GM23338 (cell line): ENCODE data around the gene KIAA1328. TPM values are rescaled to one million over a fixed set of nuclear protein-coding genes. Genes with fewer than 3 reads are reported as not detected.

ENCODE experiments used
- ATAC-seq: fragments of 200-7000 bp; cut with Tn5 transposase; 3 replicates; pipeline ENCODE4 v1.9.1; 2020
- DNase-seq: peaks from one replicate; pipeline ENCODE4 v3.0.0-alpha.2; 2015; ENCODE audit warnings: low spot score
- H2AFZ ChIP-seq: fragments of 200-600 bp; sonication (generic); 2 replicates; pipeline ENCODE4 v1.8.0; 2016; ENCODE audit warnings: antibody characterized with exemption, mild to moderate bottlenecking, moderate library complexity
- H3F3A ChIP-seq: fragments of 200-600 bp; sonication (generic); replicated peaks from 2 replicates; pipeline ENCODE4 v1.8.0; 2017; ENCODE audit warnings: antibody characterized with exemption, mixed run types, low read depth
- H3K27ac ChIP-seq: fragments of 200-600 bp; sonication (generic); 2 replicates; pipeline ENCODE4 v1.6.1; 2016; ENCODE audit warnings: low read depth
- H3K27me3 ChIP-seq: fragments of 200-600 bp; sonication (generic); 2 replicates; pipeline ENCODE4 v1.8.0; 2016; ENCODE audit warnings: mild to moderate bottlenecking, mixed run types, moderate library complexity; ENCODE audit not compliant: insufficient read depth
- H3K36me3 ChIP-seq: fragments of 200-600 bp; sonication (generic); 2 replicates; pipeline ENCODE4 v1.8.0; 2016; ENCODE audit warnings: mild to moderate bottlenecking; ENCODE audit not compliant: insufficient read depth
- H3K4me1 ChIP-seq: fragments of 200-600 bp; sonication (generic); 2 replicates; pipeline ENCODE4 v1.8.0; 2016; ENCODE audit warnings: mild to moderate bottlenecking, moderate library complexity; ENCODE audit not compliant: insufficient read depth
- H3K4me2 ChIP-seq: fragments of 200-600 bp; sonication (generic); 2 replicates; pipeline ENCODE4 v1.7.1; 2017; ENCODE audit warnings: mixed run types
- H3K4me3 ChIP-seq: fragments of 200-600 bp; sonication (generic); 2 replicates; pipeline ENCODE4 v1.6.1; 2016; ENCODE audit warnings: mixed run types
- H3K79me2 ChIP-seq: fragments of 200-600 bp; sonication (generic); replicated peaks from 2 replicates; pipeline ENCODE4 v1.8.0; 2017; ENCODE audit warnings: mild to moderate bottlenecking; ENCODE audit not compliant: insufficient read depth
- H3K9me2 ChIP-seq: fragments of 200-600 bp; sonication (generic); 2 replicates; pipeline ENCODE4 v1.8.0; 2017; ENCODE audit not compliant: insufficient read depth
- H4K20me1 ChIP-seq: fragments of 200-600 bp; sonication (generic); replicated peaks from 2 replicates; pipeline ENCODE4 v1.8.0; 2017; ENCODE audit warnings: mild to moderate bottlenecking; ENCODE audit not compliant: insufficient read depth
- H3K27ac Mint-ChIP-seq: 2 replicates; pipeline ENCODE4 v1.8.0; 2020; ENCODE audit warnings: inconsistent platforms, mild to moderate bottlenecking, moderate library complexity, mixed read lengths
- H3K27me3 Mint-ChIP-seq: 3 replicates; pipeline ENCODE4 v1.8.0; 2022; ENCODE audit warnings: low read depth, mild to moderate bottlenecking, moderate library complexity, mixed read lengths, inconsistent platforms; ENCODE audit not compliant: insufficient read depth, poor library complexity
- H3K36me3 Mint-ChIP-seq: 3 replicates; pipeline ENCODE4 v1.8.0; 2021; ENCODE audit warnings: low read depth, mild to moderate bottlenecking, inconsistent platforms, moderate library complexity, mixed read lengths
- H3K4me1 Mint-ChIP-seq: 3 replicates; pipeline ENCODE4 v1.8.0; 2020; ENCODE audit warnings: mild to moderate bottlenecking, inconsistent platforms, mixed read lengths
- H3K4me3 Mint-ChIP-seq: 3 replicates; pipeline ENCODE4 v1.8.0; 2021; ENCODE audit warnings: moderate library complexity, mild to moderate bottlenecking, inconsistent platforms, mixed read lengths
- H3K9me3 Mint-ChIP-seq: 3 replicates; pipeline ENCODE4 v1.8.0; 2020; ENCODE audit warnings: moderate library complexity, mild to moderate bottlenecking, inconsistent platforms, mixed read lengths
- EZH2 ChIP-seq: fragments of 200-600 bp; sonication (generic); IDR thresholded peaks from one replicate; pipeline ENCODE4 v1.8.0; 2017; ENCODE audit warnings: antibody characterized with exemption, mild to moderate bottlenecking, low read depth; ENCODE audit not compliant: unreplicated experiment
- EZH2phosphoT487 ChIP-seq: fragments of 200-600 bp; sonication (generic); IDR thresholded peaks from one replicate; pipeline ENCODE4 v1.8.1; 2018; ENCODE audit warnings: antibody characterized with exemption; ENCODE audit not compliant: unreplicated experiment
- JUNB ChIP-seq: IDR thresholded peaks from one replicate; pipeline ENCODE4 v1.6.1; 2016; ENCODE audit warnings: antibody characterized with exemption; ENCODE audit not compliant: unreplicated experiment
- NANOG ChIP-seq: IDR thresholded peaks from 2 replicates; pipeline ENCODE4 v1.6.1; 2016; ENCODE audit warnings: antibody characterized with exemption, borderline replicate concordance
- POLR2AphosphoS5 ChIP-seq: IDR thresholded peaks from 2 replicates; pipeline ENCODE4 v1.6.1; 2016; ENCODE audit warnings: antibody characterized with exemption, low read depth
- ZNF114 ChIP-seq: fragments of 250-450 bp; sonication (Bioruptor Pico); IDR thresholded peaks from 2 replicates; pipeline ENCODE4 v1.5.0; 2020; ENCODE audit warnings: mild to moderate bottlenecking, moderate library complexity
- ZNF331 ChIP-seq: fragments of 250-450 bp; sonication (Bioruptor Pico); IDR thresholded peaks from 2 replicates; pipeline ENCODE4 v1.5.0; 2020; ENCODE audit warnings: low read depth, mild to moderate bottlenecking, moderate library complexity
- polyA plus RNA-seq: library from polyadenylated mRNA; unstranded; fragments of >200 nt; fragmentation: Nextera tagmentation; extraction: Ambion mirVana; gene quantifications from 2 replicates; pipeline ENCODE4 v1.2.1, GENCODE V29; 2016
- total RNA-seq: library from RNA; depleted of rRNA; stranded (reverse); fragments of >200 nt; shearing (Covaris generic); gene quantifications from 2 replicates; pipeline ENCODE4 v1.2.3, GENCODE V29; 2014
- TF ChIP-seq, protein P1 (sequence below), 2 experiments: fragments of 200-600 bp in 1 of 2; sonication (generic) in 1 of 2; conservative IDR thresholded peaks; 2 replicates each; pipeline versions ENCODE4 v1.5.1 to v1.6.1; 2016 to 2017; ENCODE audit warnings: antibody characterized with exemption in 2 of 2, low read depth in 2 of 2, mild to moderate bottlenecking in 2 of 2, moderate library complexity in 1 of 2
- TF ChIP-seq, protein P2 (sequence below): fragments of 250-450 bp; sonication (Bioruptor Pico); IDR thresholded peaks from 2 replicates; pipeline ENCODE4 v1.5.0; 2020; ENCODE audit warnings: mild to moderate bottlenecking, moderate library complexity

KIAA1328 gene
- total and polyA plus RNA-seq, 2 experiments from 2014 or later: 5.2 to 8.4 TPM

GRCh38 chr18:36953047-36953446 is 124.1 kb downstream of the KIAA1328 start:
- Histone ChIP-seq H4K20me1 (no peaks in the 10 kb centered on the region), H3K27ac (no peak overlapping the region), H3K79me2 (no peaks in the 10 kb centered on the region), H3K27me3 (no peaks in the 10 kb centered on the region), H3K4me2 (no peak overlapping the region), H3K4me1 (peaks cover 21% of the 10 kb centered on the region), H3K4me3 (no peak overlapping the region), H3K36me3 (no peaks in the 10 kb centered on the region), H3F3A (no peaks in the 10 kb centered on the region), H2AFZ (no peak overlapping the region), H3K9me2 (no peaks in the 10 kb centered on the region)
- Mint-ChIP-seq H3K27me3 (peaks cover 5% of the 10 kb centered on the region), H3K4me3 (no peak overlapping the region), H3K36me3 (peaks cover 3% of the 10 kb centered on the region; the same call in 1 of the 3 replicates), H3K9me3 (peaks cover under 1% of the 10 kb centered on the region; the same call in 2 of the 3 replicates), H3K27ac (no peak overlapping the region), H3K4me1 (peaks cover 16% of the 10 kb centered on the region)
- DNase-seq (no peak), ATAC-seq (no peak)
- TF ChIP-seq NANOG (no peak), EZH2 (no peak), POLR2AphosphoS5 (no peak), EZH2phosphoT487 (no peak), ZNF114 (CRISPR knock-in tag) (no peak)
- TF ChIP-seq, protein P1, sequence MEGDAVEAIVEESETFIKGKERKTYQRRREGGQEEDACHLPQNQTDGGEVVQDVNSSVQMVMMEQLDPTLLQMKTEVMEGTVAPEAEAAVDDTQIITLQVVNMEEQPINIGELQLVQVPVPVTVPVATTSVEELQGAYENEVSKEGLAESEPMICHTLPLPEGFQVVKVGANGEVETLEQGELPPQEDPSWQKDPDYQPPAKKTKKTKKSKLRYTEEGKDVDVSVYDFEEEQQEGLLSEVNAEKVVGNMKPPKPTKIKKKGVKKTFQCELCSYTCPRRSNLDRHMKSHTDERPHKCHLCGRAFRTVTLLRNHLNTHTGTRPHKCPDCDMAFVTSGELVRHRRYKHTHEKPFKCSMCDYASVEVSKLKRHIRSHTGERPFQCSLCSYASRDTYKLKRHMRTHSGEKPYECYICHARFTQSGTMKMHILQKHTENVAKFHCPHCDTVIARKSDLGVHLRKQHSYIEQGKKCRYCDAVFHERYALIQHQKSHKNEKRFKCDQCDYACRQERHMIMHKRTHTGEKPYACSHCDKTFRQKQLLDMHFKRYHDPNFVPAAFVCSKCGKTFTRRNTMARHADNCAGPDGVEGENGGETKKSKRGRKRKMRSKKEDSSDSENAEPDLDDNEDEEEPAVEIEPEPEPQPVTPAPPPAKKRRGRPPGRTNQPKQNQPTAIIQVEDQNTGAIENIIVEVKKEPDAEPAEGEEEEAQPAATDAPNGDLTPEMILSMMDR (conservative IDR thresholded peaks at IDR 0.05; ENCODE audit: low read depth in 2 of 2): no peak

GRCh38 chr18:36960038-36960437 is 131.1 kb downstream of the KIAA1328 start:
- ATAC-seq (no peak), DNase-seq (no peak)
- no peak overlapping the region for H3K4me2 ChIP-seq
- Mint-ChIP-seq H3K4me1 (peaks cover 13% of the 10 kb centered on the region), H3K27ac (no peak overlapping the region), H3K4me3 (no peak overlapping the region), H3K36me3 (peaks cover 26% of the 10 kb centered on the region), H3K9me3 (peaks cover 13% of the 10 kb centered on the region), H3K27me3 (no peaks in the 10 kb centered on the region)
- H3K27me3 ChIP-seq: no peaks in the 10 kb centered on the region
- H3K4me3 ChIP-seq: no peak overlapping the region
- 0 out of 2 replicates have a peak, but pooled peaks cover 9% of the 10 kb centered on the region for H3K4me1 ChIP-seq
- H3K27ac ChIP-seq: no peak overlapping the region
- H2AFZ ChIP-seq: no peak overlapping the region
- H3F3A ChIP-seq: no peaks in the 10 kb centered on the region
- no peaks in the 10 kb centered on the region for H3K9me2 ChIP-seq
- TF ChIP-seq ZNF331: no peak
- TF ChIP-seq ZNF114 (CRISPR knock-in tag): no peak
- TF ChIP-seq, protein P2, sequence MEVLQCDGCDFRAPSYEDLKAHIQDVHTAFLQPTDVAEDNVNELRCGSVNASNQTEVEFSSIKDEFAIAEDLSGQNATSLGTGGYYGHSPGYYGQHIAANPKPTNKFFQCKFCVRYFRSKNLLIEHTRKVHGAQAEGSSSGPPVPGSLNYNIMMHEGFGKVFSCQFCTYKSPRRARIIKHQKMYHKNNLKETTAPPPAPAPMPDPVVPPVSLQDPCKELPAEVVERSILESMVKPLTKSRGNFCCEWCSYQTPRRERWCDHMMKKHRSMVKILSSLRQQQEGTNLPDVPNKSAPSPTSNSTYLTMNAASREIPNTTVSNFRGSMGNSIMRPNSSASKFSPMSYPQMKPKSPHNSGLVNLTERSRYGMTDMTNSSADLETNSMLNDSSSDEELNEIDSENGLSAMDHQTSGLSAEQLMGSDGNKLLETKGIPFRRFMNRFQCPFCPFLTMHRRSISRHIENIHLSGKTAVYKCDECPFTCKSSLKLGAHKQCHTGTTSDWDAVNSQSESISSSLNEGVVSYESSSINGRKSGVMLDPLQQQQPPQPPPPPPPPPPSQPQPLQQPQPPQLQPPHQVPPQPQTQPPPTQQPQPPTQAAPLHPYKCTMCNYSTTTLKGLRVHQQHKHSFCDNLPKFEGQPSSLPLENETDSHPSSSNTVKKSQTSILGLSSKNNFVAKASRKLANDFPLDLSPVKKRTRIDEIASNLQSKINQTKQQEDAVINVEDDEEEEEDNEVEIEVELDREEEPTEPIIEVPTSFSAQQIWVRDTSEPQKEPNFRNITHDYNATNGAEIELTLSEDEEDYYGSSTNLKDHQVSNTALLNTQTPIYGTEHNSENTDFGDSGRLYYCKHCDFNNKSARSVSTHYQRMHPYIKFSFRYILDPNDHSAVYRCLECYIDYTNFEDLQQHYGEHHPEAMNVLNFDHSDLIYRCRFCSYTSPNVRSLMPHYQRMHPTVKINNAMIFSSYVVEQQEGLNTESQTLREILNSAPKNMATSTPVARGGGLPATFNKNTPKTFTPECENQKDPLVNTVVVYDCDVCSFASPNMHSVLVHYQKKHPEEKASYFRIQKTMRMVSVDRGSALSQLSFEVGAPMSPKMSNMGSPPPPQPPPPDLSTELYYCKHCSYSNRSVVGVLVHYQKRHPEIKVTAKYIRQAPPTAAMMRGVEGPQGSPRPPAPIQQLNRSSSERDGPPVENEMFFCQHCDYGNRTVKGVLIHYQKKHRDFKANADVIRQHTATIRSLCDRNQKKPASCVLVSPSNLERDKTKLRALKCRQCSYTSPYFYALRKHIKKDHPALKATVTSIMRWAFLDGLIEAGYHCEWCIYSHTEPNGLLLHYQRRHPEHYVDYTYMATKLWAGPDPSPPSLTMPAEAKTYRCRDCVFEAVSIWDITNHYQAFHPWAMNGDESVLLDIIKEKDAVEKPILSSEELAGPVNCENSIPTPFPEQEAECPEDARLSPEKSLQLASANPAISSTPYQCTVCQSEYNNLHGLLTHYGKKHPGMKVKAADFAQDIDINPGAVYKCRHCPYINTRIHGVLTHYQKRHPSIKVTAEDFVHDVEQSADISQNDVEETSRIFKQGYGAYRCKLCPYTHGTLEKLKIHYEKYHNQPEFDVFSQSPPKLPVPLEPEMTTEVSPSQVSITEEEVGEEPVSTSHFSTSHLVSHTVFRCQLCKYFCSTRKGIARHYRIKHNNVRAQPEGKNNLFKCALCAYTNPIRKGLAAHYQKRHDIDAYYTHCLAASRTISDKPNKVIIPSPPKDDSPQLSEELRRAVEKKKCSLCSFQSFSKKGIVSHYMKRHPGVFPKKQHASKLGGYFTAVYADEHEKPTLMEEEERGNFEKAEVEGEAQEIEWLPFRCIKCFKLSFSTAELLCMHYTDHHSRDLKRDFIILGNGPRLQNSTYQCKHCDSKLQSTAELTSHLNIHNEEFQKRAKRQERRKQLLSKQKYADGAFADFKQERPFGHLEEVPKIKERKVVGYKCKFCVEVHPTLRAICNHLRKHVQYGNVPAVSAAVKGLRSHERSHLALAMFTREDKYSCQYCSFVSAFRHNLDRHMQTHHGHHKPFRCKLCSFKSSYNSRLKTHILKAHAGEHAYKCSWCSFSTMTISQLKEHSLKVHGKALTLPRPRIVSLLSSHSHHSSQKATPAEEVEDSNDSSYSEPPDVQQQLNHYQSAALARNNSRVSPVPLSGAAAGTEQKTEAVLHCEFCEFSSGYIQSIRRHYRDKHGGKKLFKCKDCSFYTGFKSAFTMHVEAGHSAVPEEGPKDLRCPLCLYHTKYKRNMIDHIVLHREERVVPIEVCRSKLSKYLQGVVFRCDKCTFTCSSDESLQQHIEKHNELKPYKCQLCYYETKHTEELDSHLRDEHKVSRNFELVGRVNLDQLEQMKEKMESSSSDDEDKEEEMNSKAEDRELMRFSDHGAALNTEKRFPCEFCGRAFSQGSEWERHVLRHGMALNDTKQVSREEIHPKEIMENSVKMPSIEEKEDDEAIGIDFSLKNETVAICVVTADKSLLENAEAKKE: no peak
- TF ChIP-seq JUNB: no peak
- H4K20me1 ChIP-seq: no peaks in the 10 kb centered on the region
- H3K79me2 ChIP-seq: no peaks in the 10 kb centered on the region
- 0 out of 2 replicates have a peak, but pooled peaks cover 4% of the 10 kb centered on the region for H3K36me3 ChIP-seq
